ENCODE results near the gene GAA.

Gene GAA

GRCh38 chr17:80101011-80101945 lies at the start of gene GAA:
Gene GAA (plus strand): TSS chr17:80101581. CDS start chr17:80104587, 3,006 bp downstream.
- DNase-seq = peak; percentile 61

- DNase-seq = no peak
These were observed 49.7 kb upstream of the GAA start for GRCh38 chr17:80051681-80052080.

GRCh38 chr17:80053102-80053501 lies 48.3 kb upstream of the GAA start:
- DNase-seq = no peak

- DNase-seq = no peak
These were observed 45.8 kb upstream of the GAA start for GRCh38 chr17:80055597-80055996.

- DNase-seq = no peak
These were observed 42.9 kb upstream of the GAA start for GRCh38 chr17:80058311-80058955.

GRCh38 chr17:80060644-80061043 lies 40.7 kb upstream of the GAA start:
- DNase-seq = no peak

- DNase-seq = no peak
These were observed 40.0 kb upstream of the GAA start for GRCh38 chr17:80061421-80061820.

- DNase-seq = no peak
These were observed 37.4 kb upstream of the GAA start for GRCh38 chr17:80063830-80064585.

- no peak for DNase-seq
These were observed 36.7 kb upstream of the GAA start for GRCh38 chr17:80064696-80065095.

- DNase-seq = no peak
These were observed 35.8 kb upstream of the GAA start for GRCh38 chr17:80065478-80066170.

- no peak for DNase-seq
These were observed 33.9 kb upstream of the GAA start for GRCh38 chr17:80067393-80067986.

- DNase-seq = no peak
These were observed 32.8 kb upstream of the GAA start for GRCh38 chr17:80068301-80069222.

GRCh38 chr17:80070375-80071115 lies 30.8 kb upstream of the GAA start:
- DNase-seq = no peak

- DNase-seq = no peak
These were observed 30.1 kb upstream of the GAA start for GRCh38 chr17:80071116-80071841.

GRCh38 chr17:80072410-80072809 lies 29.0 kb upstream of the GAA start:
- DNase-seq = no peak

GRCh38 chr17:80080081-80080480 lies 21.3 kb upstream of the GAA start:
- DNase-seq = no peak

- DNase-seq = no peak
These were observed 19.8 kb upstream of the GAA start for GRCh38 chr17:80081596-80081995.

GRCh38 chr17:80082403-80083135 lies 18.8 kb upstream of the GAA start:
- DNase-seq = peak; percentile 64

GRCh38 chr17:80083136-80083661 lies 18.2 kb upstream of the GAA start:
- DNase-seq = no peak

Data from amniotic stem cell (primary cell).